Nephron (organoid): ENCODE results near the gene FAM131B.

ENCODE experiments used
- H3K27ac Mint-ChIP-seq, 3 experiments: 2 replicates each; pipeline ENCODE4 v1.8.0; 2020; ENCODE audit warnings: mixed read lengths in 3 of 3, mild to moderate bottlenecking in 2 of 3, moderate library complexity in 1 of 3
- H3K27me3 Mint-ChIP-seq: 2 replicates; pipeline ENCODE4 v1.8.0; 2021; ENCODE audit warnings: low read depth, mild to moderate bottlenecking, moderate library complexity, mixed read lengths
- H3K36me3 Mint-ChIP-seq: 2 replicates; pipeline ENCODE4 v1.8.0; 2020; ENCODE audit warnings: low read depth, mixed read lengths
- H3K4me1 Mint-ChIP-seq: 2 replicates; pipeline ENCODE4 v1.8.0; 2020; ENCODE audit warnings: mixed read lengths
- H3K4me3 Mint-ChIP-seq, 3 experiments: 2 replicates each; pipeline ENCODE4 v1.8.0; 2020; ENCODE audit warnings: mild to moderate bottlenecking in 3 of 3, mixed read lengths in 3 of 3, moderate library complexity in 2 of 3
- H3K9me3 Mint-ChIP-seq: 2 replicates; pipeline ENCODE4 v1.8.0; 2020; ENCODE audit warnings: mixed read lengths
- TF ChIP-seq, protein P1 (sequence below), 3 experiments: fragments of 200-600 bp; sonication (generic); IDR thresholded peaks; one replicate each; pipeline ENCODE4 v1.5.0; 2021; ENCODE audit warnings: antibody characterized with exemption in 3 of 3; ENCODE audit not compliant: unreplicated experiment in 3 of 3

Gene FAM131B

DNA sequence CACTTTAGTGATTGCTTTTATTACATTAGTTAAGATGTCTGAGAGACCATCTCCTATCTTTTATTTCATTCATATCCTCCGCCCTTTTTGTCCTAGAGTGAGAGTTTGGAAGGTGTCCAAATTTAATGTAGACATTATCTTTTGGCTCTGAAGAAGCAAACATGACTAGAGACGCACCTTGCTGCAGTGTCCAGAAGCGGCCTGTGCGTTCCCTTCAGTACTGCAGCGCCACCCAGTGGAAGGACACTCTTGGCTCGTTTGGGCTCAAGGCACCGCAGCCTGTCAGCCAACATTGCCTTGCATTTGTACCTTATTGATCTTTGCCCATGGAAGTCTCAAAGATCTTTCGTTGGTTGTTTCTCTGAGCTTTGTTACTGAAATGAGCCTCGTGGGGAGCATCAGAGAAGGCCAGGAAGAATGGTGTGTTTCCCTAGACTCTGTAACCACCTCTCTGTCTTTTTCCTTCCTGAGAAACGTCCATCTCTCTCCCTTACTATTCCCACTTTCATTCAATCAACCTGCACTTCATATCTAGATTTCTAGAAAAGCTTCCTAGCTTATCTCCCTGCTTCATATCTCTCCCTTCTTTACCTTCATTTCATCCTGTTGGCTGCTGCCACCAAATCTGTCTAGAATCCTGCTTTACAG lies 57.0 kb downstream of the FAM131B start:
- Mint-ChIP-seq H3K4me3 (no peak overlapping the region), H3K27ac (no peak overlapping the region), H3K36me3 (peaks cover 87% of the 10 kb centered on the region), H3K4me1 (peaks cover 6% of the 10 kb centered on the region), H3K27me3 (no peaks in the 10 kb centered on the region), H3K9me3 (no peaks in the 10 kb centered on the region)
- TF ChIP-seq, protein P1, sequence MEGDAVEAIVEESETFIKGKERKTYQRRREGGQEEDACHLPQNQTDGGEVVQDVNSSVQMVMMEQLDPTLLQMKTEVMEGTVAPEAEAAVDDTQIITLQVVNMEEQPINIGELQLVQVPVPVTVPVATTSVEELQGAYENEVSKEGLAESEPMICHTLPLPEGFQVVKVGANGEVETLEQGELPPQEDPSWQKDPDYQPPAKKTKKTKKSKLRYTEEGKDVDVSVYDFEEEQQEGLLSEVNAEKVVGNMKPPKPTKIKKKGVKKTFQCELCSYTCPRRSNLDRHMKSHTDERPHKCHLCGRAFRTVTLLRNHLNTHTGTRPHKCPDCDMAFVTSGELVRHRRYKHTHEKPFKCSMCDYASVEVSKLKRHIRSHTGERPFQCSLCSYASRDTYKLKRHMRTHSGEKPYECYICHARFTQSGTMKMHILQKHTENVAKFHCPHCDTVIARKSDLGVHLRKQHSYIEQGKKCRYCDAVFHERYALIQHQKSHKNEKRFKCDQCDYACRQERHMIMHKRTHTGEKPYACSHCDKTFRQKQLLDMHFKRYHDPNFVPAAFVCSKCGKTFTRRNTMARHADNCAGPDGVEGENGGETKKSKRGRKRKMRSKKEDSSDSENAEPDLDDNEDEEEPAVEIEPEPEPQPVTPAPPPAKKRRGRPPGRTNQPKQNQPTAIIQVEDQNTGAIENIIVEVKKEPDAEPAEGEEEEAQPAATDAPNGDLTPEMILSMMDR (IDR thresholded peaks at IDR 0.05; ENCODE audit: unreplicated experiment in 3 of 3): peak; percentile 39 to 57 (median 52)

DNA sequence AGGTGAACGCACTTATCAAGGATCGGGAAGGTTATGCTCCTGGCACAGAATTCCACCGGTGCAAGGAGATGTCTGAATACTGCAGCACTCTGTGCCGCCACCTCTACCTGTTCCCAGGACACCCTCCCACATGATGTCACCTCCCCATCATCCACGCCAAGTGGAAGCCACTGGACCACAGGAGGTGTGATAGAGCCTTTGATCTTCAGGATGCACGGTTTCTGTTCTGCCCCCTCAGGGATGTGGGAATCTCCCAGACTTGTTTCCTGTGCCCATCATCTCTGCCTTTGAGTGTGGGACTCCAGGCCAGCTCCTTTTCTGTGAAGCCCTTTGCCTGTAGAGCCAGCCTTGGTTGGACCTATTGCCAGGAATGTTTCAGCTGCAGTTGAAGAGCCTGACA lies 57.6 kb downstream of the FAM131B start:
- peaks cover 6% of the 10 kb centered on the region for H3K4me1 Mint-ChIP-seq
- H3K4me3 Mint-ChIP-seq: no peak overlapping the region
- TF ChIP-seq, protein P1 (IDR thresholded peaks at IDR 0.05; ENCODE audit: unreplicated experiment in 3 of 3): no peak
- H3K27ac Mint-ChIP-seq: no peak overlapping the region
- peaks cover 92% of the 10 kb centered on the region for H3K36me3 Mint-ChIP-seq
- no peaks in the 10 kb centered on the region for H3K27me3 Mint-ChIP-seq
- H3K9me3 Mint-ChIP-seq: no peaks in the 10 kb centered on the region

DNA sequence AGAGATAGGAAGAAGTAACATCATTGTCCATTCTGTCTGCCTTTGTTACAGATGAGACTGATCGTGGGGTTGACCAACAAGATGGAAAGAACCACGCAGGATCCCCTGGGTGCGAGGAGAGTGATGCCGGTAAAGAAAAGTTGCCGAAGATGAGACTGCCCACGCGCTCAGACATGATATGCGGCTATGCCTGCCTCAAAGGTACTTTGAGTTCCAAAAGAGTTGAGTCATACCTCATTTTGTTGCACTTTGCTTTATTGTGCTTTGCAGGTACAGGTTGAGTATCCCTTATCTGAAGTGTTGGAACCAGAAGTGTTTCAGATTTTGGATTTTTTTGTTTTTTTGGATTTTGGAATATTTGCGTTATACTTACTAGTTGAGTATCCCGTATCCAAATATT lies 58.8 kb downstream of the FAM131B start:
- Mint-ChIP-seq H3K9me3 (no peaks in the 10 kb centered on the region), H3K36me3 (peaks cover 90% of the 10 kb centered on the region), H3K27me3 (no peaks in the 10 kb centered on the region), H3K4me3 (no peak overlapping the region), H3K4me1 (peaks cover 11% of the 10 kb centered on the region), H3K27ac (no peak overlapping the region)
- TF ChIP-seq, protein P1 (IDR thresholded peaks at IDR 0.05; ENCODE audit: unreplicated experiment in 3 of 3): no peak
